Endothelial cell (in vitro differentiated cells): ENCODE measurements around the gene RASSF4. TPM values are rescaled to one million over a fixed set of nuclear protein-coding genes. Genes with fewer than 3 reads are reported as not detected.

ENCODE experiments used
- DNase-seq: peaks from one replicate; pipeline ENCODE4 v3.0.0; 2021; ENCODE audit warnings: low spot score
- H3K27ac Mint-ChIP-seq: one replicate; pipeline ENCODE4 v1.8.0; 2021; ENCODE audit warnings: mixed read lengths, inconsistent platforms; ENCODE audit not compliant: unreplicated experiment
- H3K27me3 Mint-ChIP-seq: one replicate; pipeline ENCODE4 v1.8.0; 2021; ENCODE audit warnings: mild to moderate bottlenecking, moderate library complexity, mixed read lengths, inconsistent platforms; ENCODE audit not compliant: unreplicated experiment
- H3K36me3 Mint-ChIP-seq: one replicate; pipeline ENCODE4 v1.8.0; 2021; ENCODE audit warnings: mild to moderate bottlenecking, low read depth, mixed read lengths, inconsistent platforms; ENCODE audit not compliant: unreplicated experiment
- H3K4me1 Mint-ChIP-seq: one replicate; pipeline ENCODE4 v1.8.0; 2021; ENCODE audit warnings: mild to moderate bottlenecking, mixed read lengths, inconsistent platforms; ENCODE audit not compliant: unreplicated experiment
- H3K4me3 Mint-ChIP-seq: one replicate; pipeline ENCODE4 v1.8.0; 2021; ENCODE audit warnings: mild to moderate bottlenecking, mixed read lengths, inconsistent platforms; ENCODE audit not compliant: unreplicated experiment
- H3K9me3 Mint-ChIP-seq: one replicate; pipeline ENCODE4 v1.8.0; 2021; ENCODE audit warnings: mixed read lengths, inconsistent platforms; ENCODE audit not compliant: unreplicated experiment
- CTCF ChIP-seq: fragments of 200-600 bp; sonication (generic); IDR thresholded peaks from one replicate; pipeline ENCODE4 v1.5.0; 2021; ENCODE audit warnings: antibody characterized with exemption; ENCODE audit not compliant: unreplicated experiment
- total RNA-seq: library from RNA; stranded (reverse); fragmentation: NEBNext Ultra II Directional; extraction: Animal tissue kit (Norgen Biotek cat#: 25700); gene quantifications from one replicate; pipeline ENCODE4 v1.2.1, GENCODE V29; 2021; ENCODE audit not compliant: unreplicated experiment

The RASSF4 gene
- total RNA-seq, 1 donor from 2014 or later, result 9.6 TPM

DNA sequence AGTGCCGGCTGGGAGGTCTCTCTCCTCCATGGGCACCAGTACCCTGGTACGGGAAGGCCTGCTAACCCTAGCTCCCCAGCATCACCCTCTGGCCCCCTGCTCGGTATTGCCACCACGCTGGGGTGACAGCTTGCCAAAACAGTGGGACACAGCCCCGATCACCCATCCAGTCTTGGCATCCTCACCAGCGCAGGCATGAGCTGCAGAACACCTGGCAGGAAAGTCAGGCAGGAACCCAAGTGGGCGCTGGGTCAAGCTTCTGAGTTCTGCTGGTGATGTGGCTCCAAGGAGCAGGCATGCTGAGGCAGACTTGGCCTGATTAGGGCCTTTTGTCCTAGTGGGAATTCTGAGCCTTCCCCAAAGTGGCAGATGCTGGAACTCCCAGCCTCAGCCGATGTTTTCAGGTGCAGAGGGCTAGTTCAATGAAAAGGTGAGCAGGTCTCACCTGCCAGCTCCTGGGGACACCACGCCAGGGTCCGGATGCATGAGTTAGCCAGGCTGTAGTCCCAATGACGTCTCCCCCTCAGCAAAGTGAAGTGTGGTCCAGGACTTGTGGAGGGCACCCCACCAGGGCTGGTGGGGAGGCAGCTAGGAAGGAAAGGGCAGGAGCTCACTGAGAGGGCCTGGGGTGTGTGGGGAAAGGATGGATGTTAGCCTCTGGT is 32.6 kb downstream of the RASSF4 start:
- Mint-ChIP-seq H3K4me1 (peaks cover 36% of the 10 kb centered on the region), H3K36me3 (peaks cover 3% of the 10 kb centered on the region), H3K4me3 (peak overlapping the region; percentile 5), H3K9me3 (no peaks in the 10 kb centered on the region), H3K27me3 (peaks cover 16% of the 10 kb centered on the region), H3K27ac (no peak overlapping the region)
- no peak for TF ChIP-seq CTCF
- peak; percentile 1 for DNase-seq

DNA sequence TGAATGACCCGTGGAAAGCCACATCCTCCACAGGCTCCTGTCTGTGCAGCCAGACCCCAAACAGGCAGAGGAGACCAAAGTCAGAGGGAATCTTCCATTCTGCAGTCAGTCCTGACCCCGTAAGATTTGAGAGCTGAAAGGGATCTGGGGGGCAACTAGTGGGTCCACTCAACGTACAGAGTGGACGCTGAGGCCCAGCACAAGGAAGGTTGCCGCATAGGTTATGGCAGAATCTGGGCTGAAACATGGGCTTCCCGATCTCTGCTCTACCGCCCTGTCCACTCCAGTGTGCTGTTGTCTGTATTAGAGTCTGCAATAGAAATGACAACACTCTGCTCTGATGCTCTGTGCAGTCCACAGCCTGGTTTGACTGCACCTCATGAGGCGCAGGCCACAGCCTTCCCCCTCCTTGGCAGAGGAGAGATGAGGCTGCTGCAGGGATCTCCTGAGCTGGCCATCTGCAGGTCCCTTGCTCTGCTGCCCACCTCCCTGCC is 33.2 kb downstream of the RASSF4 start:
- Mint-ChIP-seq H3K27me3 (peaks cover 16% of the 10 kb centered on the region), H3K4me3 (no peak overlapping the region), H3K4me1 (peaks cover 37% of the 10 kb centered on the region), H3K27ac (no peak overlapping the region), H3K9me3 (no peaks in the 10 kb centered on the region), H3K36me3 (peaks cover 3% of the 10 kb centered on the region)
- no peak for DNase-seq
- no peak for TF ChIP-seq CTCF

- H3K27me3 Mint-ChIP-seq, result peaks cover 17% of the 10 kb centered on the region
- H3K36me3 Mint-ChIP-seq, result peaks cover 3% of the 10 kb centered on the region
- peak; percentile 1 for DNase-seq
- H3K4me3 Mint-ChIP-seq, result no peak overlapping the region
- H3K9me3 Mint-ChIP-seq, result no peaks in the 10 kb centered on the region
- no peak overlapping the region for H3K27ac Mint-ChIP-seq
- no peak for TF ChIP-seq CTCF
- peaks cover 40% of the 10 kb centered on the region for H3K4me1 Mint-ChIP-seq
Observed at GRCh38 chr10:44993226-44993921, 33.8 kb downstream of the RASSF4 start.

DNA sequence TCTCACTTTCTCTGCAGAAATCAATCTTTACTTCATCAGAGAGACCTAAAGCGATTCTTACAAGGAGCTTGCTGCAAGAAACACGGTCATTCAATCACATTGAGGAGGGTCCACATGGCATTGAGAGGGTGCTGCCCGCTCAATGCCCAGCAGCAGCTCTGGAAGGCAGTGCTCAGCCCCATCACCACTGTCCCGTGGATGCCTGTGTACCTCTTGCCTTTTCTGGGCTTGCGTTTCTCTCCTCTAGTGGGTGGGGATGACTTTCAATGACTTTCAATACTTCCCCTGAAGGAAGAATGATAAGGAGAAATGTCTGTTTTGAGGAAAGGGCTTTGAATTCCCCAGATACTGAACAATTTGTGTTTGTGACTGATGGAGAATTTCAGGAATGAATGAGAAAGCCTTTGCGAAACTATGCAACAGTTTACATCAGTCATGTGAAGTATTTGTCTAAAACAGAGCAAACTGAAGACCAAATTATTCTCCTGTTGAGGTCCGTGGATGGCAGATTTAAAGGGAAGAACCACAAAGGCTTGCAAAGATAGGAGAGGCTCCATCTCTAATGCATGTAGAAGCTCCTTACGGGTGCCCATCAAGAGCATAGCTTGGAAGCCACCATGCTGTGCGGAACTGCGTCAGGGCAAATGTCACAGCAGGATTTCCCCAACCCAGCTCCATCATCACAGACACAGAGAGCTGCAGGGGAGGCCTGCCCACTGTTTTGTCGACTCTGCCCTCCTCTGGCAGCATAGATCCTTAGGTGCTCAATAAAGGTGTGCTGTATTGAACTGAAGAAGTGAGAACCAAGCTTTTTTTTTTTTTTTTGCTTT is 34.5 kb downstream of the RASSF4 start:
- no peak for DNase-seq
- H3K9me3 Mint-ChIP-seq, result no peaks in the 10 kb centered on the region
- H3K27me3 Mint-ChIP-seq, result peaks cover 17% of the 10 kb centered on the region
- H3K27ac Mint-ChIP-seq, result no peak overlapping the region
- H3K36me3 Mint-ChIP-seq, result peaks cover 3% of the 10 kb centered on the region
- no peak overlapping the region for H3K4me3 Mint-ChIP-seq
- no peak for TF ChIP-seq CTCF
- H3K4me1 Mint-ChIP-seq, result peaks cover 37% of the 10 kb centered on the region
